ENCODE results near the gene PCYT1A.

DNA sequence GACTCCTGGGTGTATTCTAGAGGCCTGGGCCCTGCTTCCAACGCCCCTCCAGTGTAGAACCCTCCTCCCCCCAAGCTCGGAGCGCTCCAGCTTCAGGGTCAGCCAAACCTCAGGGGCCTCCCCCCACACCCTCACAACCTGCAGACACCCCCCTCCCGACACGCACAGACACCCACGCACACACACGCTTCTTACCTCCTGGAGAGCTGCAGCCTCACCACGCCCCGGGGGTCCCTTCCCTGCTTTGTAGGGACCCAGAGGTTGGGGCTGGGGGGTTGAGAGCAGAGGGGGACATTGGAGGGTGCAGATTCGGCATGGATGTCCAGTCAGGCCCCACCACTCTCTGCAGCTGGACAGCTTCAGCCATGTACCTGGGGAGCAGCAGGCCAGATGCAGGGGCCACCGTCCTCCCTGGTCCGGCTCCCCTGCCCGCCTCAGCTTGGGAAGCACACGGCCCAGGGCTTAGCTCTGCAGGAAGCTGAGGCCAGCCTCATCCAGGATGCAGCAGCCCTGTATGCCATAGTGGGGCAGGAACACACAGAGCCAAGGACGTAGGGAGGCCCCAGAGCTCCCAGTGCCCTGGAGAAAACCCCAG lies 89.3 kb downstream of the PCYT1A start:
- TF ChIP-seq, protein P1, sequence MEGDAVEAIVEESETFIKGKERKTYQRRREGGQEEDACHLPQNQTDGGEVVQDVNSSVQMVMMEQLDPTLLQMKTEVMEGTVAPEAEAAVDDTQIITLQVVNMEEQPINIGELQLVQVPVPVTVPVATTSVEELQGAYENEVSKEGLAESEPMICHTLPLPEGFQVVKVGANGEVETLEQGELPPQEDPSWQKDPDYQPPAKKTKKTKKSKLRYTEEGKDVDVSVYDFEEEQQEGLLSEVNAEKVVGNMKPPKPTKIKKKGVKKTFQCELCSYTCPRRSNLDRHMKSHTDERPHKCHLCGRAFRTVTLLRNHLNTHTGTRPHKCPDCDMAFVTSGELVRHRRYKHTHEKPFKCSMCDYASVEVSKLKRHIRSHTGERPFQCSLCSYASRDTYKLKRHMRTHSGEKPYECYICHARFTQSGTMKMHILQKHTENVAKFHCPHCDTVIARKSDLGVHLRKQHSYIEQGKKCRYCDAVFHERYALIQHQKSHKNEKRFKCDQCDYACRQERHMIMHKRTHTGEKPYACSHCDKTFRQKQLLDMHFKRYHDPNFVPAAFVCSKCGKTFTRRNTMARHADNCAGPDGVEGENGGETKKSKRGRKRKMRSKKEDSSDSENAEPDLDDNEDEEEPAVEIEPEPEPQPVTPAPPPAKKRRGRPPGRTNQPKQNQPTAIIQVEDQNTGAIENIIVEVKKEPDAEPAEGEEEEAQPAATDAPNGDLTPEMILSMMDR (IDR thresholded peaks at IDR 0.05) = no peak
- TF ChIP-seq POLR2A (IDR thresholded peaks at IDR 0.05) = no peak

Data from lower leg skin (tissue), 3 donors.